Upper lobe of left lung (tissue), 6 donors: ENCODE data around the gene CD1D. TPM values are rescaled to one million over a fixed set of nuclear protein-coding genes. Genes with fewer than 3 reads are reported as not detected.
"Not testable (repeated sequence)": the region's sequence is repeated elsewhere in the genome, so short reads cannot be mapped to it uniquely, and the experiment has no call there.

Experiments
- ATAC-seq, 2 donors: fragments of 200-7000 bp; cut with Tn5 transposase; one replicate each; pipeline ENCODE4 v1.9.1; 2022; ENCODE audit warnings: mild to moderate bottlenecking in 2 of 2, moderate library complexity in 2 of 2; ENCODE audit not compliant: low FRiP score in 2 of 2
- DNase-seq, 2 donors: peaks; one replicate each; pipeline ENCODE4 v3.0.0-alpha.2; 2019 to 2020
- H3K27ac ChIP-seq, 4 donors: fragments of 200-600 bp; sonication (generic); one replicate each; pipeline ENCODE4 v1.5.1; 2016 to 2019
- H3K27me3 ChIP-seq, 4 donors: fragments of 200-600 bp; sonication (generic); one replicate each; pipeline ENCODE4 v1.5.1; 2017 to 2019
- H3K36me3 ChIP-seq, 4 donors: fragments of 200-600 bp; sonication (generic); one replicate each; pipeline ENCODE4 v1.5.1; 2016 to 2019
- H3K4me1 ChIP-seq, 4 donors: fragments of 200-600 bp; sonication (generic); one replicate each; pipeline ENCODE4 v1.5.1; 2018 to 2019
- H3K4me3 ChIP-seq, 4 donors: fragments of 200-600 bp; sonication (generic); one replicate each; pipeline ENCODE4 v1.5.1; 2017 to 2019; ENCODE audit warnings: mild to moderate bottlenecking in 2 of 4, moderate library complexity in 1 of 4
- H3K9me3 ChIP-seq, 4 donors: fragments of 200-600 bp; sonication (generic); one replicate each; pipeline ENCODE4 v1.5.1; 2018 to 2019
- EP300 ChIP-seq, 4 donors: sonication (generic); formaldehyde crosslinking; IDR thresholded peaks; one replicate each; pipeline ENCODE4 v1.5.1; 2017; ENCODE audit warnings: antibody characterized with exemption in 4 of 4, control low read depth in 2 of 4
- POLR2A ChIP-seq, 4 donors: fragments of 450-650 bp; IDR thresholded peaks; one replicate each; pipeline ENCODE4 v1.5.1; 2016 to 2017; ENCODE audit warnings: antibody characterized with exemption in 4 of 4, mild to moderate bottlenecking in 2 of 4
- POLR2AphosphoS5 ChIP-seq, 2 donors: sonication (generic); formaldehyde crosslinking; IDR thresholded peaks; one replicate each; pipeline ENCODE4 v1.5.1; 2017; ENCODE audit warnings: antibody characterized with exemption in 2 of 2
- WGBS, 2 donors: methylation state at CpG; one replicate each; pipeline ENCODE4 v1.1.5; 2017 to 2018; 5-methylcytosine and 5-hydroxymethylcytosine counted together
- total RNA-seq, 6 donors: library from RNA; depleted of rRNA in 4 of 6; stranded (reverse); fragments of >200 nt in 4 of 6; gene quantifications; one replicate each; pipeline versions ENCODE4 v1.1.0 to v1.2.1, GENCODE V29; 2016 to 2021
- TF ChIP-seq, protein P1 (sequence below), 6 experiments: fragments of 450-650 bp in 4 of 6; fragments of 200-600 bp in 2 of 6; sonication (generic) in 2 of 6; IDR thresholded peaks; one replicate each; pipeline ENCODE4 v1.5.1; 2016 to 2019; ENCODE audit warnings: antibody characterized with exemption in 6 of 6
- donor health status: DM: no; HTN: no; CAD: no; lungs with moderate emphysema.
- donor health status: DM: no; HTN: yes; CAD: no; lungs with severe emphysema.

Gene CD1D
- total RNA-seq, 6 donors from 2014 or later = 1.0 to 5.2 (median 4.0) TPM

GRCh38 chr1:158169105-158169504 is 11.6 kb upstream of the CD1D start:
- no peak overlapping the region for H3K4me3 ChIP-seq
- ATAC-seq (no peak), DNase-seq (no peak)
- TF ChIP-seq POLR2AphosphoS5 (IDR thresholded peaks at IDR 0.05) (no peak), POLR2A (IDR thresholded peaks at IDR 0.05) (no peak), EP300 (IDR thresholded peaks at IDR 0.05) (no peak)
- TF ChIP-seq, protein P1, sequence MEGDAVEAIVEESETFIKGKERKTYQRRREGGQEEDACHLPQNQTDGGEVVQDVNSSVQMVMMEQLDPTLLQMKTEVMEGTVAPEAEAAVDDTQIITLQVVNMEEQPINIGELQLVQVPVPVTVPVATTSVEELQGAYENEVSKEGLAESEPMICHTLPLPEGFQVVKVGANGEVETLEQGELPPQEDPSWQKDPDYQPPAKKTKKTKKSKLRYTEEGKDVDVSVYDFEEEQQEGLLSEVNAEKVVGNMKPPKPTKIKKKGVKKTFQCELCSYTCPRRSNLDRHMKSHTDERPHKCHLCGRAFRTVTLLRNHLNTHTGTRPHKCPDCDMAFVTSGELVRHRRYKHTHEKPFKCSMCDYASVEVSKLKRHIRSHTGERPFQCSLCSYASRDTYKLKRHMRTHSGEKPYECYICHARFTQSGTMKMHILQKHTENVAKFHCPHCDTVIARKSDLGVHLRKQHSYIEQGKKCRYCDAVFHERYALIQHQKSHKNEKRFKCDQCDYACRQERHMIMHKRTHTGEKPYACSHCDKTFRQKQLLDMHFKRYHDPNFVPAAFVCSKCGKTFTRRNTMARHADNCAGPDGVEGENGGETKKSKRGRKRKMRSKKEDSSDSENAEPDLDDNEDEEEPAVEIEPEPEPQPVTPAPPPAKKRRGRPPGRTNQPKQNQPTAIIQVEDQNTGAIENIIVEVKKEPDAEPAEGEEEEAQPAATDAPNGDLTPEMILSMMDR (IDR thresholded peaks at IDR 0.05) = no peak
- H3K27me3 ChIP-seq = no peaks in the 10 kb centered on the region
- H3K4me1 ChIP-seq = no peaks in the 10 kb centered on the region
- H3K36me3 ChIP-seq = no peaks in the 10 kb centered on the region
- H3K27ac ChIP-seq = no peak overlapping the region
- no peaks in the 10 kb centered on the region for H3K9me3 ChIP-seq

DNA sequence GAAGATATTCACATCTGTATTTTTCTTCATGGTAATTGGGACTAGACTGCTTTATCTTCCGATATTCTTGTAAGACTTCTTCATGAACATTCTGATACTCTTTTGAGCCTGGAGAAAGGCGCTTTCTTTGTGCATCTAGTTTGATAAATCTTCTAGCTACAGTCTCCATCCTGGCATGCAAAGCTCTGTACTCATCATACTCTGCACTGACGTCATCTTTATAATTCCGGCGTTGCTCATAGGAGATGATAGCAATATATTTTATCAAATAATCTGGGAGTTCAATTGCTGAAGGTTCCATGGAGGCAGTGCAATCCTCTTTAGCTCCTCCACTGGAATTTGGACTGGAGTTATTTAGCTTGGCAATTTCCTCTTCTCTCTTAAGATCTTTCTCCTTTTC is 4.8 kb upstream of the CD1D start:
- DNase-seq, H3K9me3 ChIP-seq, H3K27me3 ChIP-seq, H3K36me3 ChIP-seq, H3K27ac ChIP-seq, H3K4me3 ChIP-seq, ATAC-seq: not testable (repeated sequence)
- H3K4me1 ChIP-seq = peaks cover 5 to 13% (median 12%) of the 10 kb centered on the region in 4 donors
- WGBS, 2 donors = 92 to 97% methylated on average over 5 of the region's 5 CpGs

GRCh38 chr1:158176399-158176798 is 4.3 kb upstream of the CD1D start:
- Histone ChIP-seq H3K9me3 (no peaks in the 10 kb centered on the region), H3K4me1 (peaks cover 5 to 18% (median 17%) of the 10 kb centered on the region in 4 donors), H3K36me3 (no peaks in the 10 kb centered on the region), H3K27ac (no peak overlapping the region), H3K4me3 (no peak overlapping the region), H3K27me3 (peaks cover 0 to 4% (median under 1%) of the 10 kb centered on the region in 4 donors)
- no peak for ATAC-seq
- WGBS, 2 donors = 90 to 92% methylated on average over 5 of the region's 5 CpGs
- TF ChIP-seq, protein P1 (IDR thresholded peaks at IDR 0.05) = no peak
- TF ChIP-seq EP300 (IDR thresholded peaks at IDR 0.05) (no peak), POLR2AphosphoS5 (IDR thresholded peaks at IDR 0.05) (no peak), POLR2A (IDR thresholded peaks at IDR 0.05) (no peak)
- peak in 1 of 2 donors; percentile 5 for DNase-seq

- H3K36me3 ChIP-seq, DNase-seq, H3K9me3 ChIP-seq, H3K27me3 ChIP-seq, ATAC-seq: not testable (repeated sequence)
- 59% methylated on average over 20 of the region's 20 CpGs for WGBS, 2 donors
- peaks cover 5 to 22% (median 20%) of the 10 kb centered on the region in 4 donors for H3K4me1 ChIP-seq
- peak overlapping the region in 3 of 4 donors; percentile 42 to 59 (median 44) for H3K4me3 ChIP-seq
- H3K27ac ChIP-seq = peak overlapping the region in 1 of 4 donors; percentile 7
These were observed 3.6 kb upstream of the CD1D start for GRCh38 chr1:158176849-158177699.

DNA sequence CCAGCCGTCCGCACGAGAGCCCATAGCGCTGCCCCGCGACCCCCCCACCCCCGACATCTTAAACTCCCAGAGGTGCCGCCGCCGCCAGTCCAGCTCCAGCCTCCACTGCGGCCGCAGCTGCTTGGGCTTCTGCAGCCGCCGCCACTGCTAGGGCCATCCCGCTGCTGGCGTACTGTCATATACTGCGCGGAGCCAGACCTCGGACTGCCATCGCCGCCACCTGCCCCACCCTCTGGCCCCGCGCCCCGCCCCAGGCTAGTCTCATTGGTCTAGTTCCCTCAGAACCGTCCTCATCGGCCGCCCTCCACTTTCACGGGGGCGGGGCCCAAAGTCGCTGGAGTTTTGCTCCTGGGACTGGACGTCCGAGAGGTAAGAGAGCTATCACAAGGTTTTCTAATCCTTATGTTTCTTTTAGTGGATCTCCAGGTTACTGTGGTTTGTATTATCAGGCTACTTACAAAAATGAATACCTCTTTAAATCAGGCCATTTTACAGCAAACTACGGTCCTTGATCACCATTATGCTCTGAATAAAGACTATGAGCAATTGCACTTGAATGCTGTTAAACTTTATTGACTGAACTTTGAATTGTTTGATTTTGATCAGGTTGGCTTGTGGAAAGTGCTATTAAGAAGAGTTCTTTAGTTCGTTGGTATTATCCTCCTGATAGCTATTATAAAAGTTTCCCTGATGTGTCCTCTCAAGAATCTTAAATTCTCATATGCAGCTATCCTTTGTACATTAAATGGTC is 2.8 kb upstream of the CD1D start:
- Histone ChIP-seq H3K27ac (peak overlapping the region in 1 of 4 donors; percentile 7), H3K4me1 (peaks cover 5 to 22% (median 20%) of the 10 kb centered on the region in 4 donors), H3K36me3 (no peaks in the 10 kb centered on the region), H3K27me3 (peaks cover 0 to 4% (median 1%) of the 10 kb centered on the region in 4 donors), H3K4me3 (peak overlapping the region in 3 of 4 donors; percentile 42 to 59 (median 44)), H3K9me3 (no peaks in the 10 kb centered on the region)
- ATAC-seq (peak; percentile 95 to 96), DNase-seq (peak; percentile 95 to 98)
- WGBS, 2 donors = 11 to 35% methylated on average over 9 to 25 of the region's 34 CpGs
- TF ChIP-seq EP300 (IDR thresholded peaks at IDR 0.05) (no peak), POLR2A (IDR thresholded peaks at IDR 0.05) (no peak), POLR2AphosphoS5 (IDR thresholded peaks at IDR 0.05) (no peak)

DNA sequence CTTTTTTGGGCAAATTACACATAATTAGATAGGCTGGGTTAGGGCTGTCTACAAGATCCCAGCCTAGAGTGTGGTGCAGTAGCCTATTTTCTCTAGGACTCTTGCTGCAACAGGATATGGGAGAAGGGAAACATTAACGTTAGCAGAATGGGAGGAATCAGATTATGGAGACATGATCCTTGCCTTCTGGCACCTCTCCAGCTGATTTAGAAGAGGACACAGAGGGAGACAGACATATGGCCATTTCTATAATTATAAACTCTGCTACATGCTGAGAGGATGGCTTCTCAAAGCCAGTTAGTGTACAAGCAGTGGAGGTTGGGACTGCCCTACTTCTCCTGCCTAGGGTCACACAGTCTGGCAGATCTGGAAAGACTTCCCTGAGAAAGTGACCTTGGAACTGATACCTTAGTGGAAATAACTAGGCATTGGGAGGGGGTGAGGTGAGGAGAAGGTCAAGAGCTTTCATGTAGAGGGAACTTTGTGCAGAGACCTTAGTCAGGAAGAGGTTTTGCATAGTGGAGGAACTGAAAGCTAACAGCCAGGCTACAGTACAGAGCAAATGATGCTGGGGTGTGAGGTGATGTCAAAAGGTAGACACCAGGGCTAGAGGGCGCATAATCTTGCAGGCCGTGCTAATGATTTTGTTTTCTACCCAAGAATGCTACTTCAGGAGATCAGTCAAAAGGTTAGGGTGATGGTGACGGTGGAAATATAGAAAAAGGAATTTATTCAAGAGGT is 1.2 kb upstream of the CD1D start:
- Histone ChIP-seq H3K27me3 (peaks cover 0 to 4% (median 1%) of the 10 kb centered on the region in 4 donors), H3K4me1 (peaks cover 5 to 22% (median 20%) of the 10 kb centered on the region in 4 donors), H3K27ac (no peak overlapping the region), H3K9me3 (no peaks in the 10 kb centered on the region), H3K36me3 (no peaks in the 10 kb centered on the region), H3K4me3 (no peak overlapping the region)
- no peak for DNase-seq
- 67 to 74% methylated on average over 4 of the region's 4 CpGs for WGBS, 2 donors
- TF ChIP-seq POLR2A (IDR thresholded peaks at IDR 0.05) = no peak
- no peak for TF ChIP-seq EP300 (IDR thresholded peaks at IDR 0.05)
- ATAC-seq = no peak
